K562 (cell line): ENCODE measurements around the gene UFC1. TPM values are rescaled to one million over a fixed set of nuclear protein-coding genes. Genes with fewer than 3 reads are reported as not detected.
A peak's percentile ranks its signal among the peaks of the same experiment; 100 is the strongest.

Experiments
- AFF4 ChIP-seq: sonication (generic); formaldehyde crosslinking; IDR thresholded peaks from 2 replicates; pipeline ENCODE4 v1.8.0; 2023; ENCODE audit warnings: mild to moderate bottlenecking, missing genetic modification reagents
- ARID1B ChIP-seq: fragments of 450-650 bp; IDR thresholded peaks from 2 replicates; pipeline ENCODE4 v1.6.1; 2016; ENCODE audit warnings: antibody characterized with exemption, mild to moderate bottlenecking, inconsistent platforms
- DLX4 ChIP-seq: fragments of 250-450 bp; sonication (Bioruptor Pico); IDR thresholded peaks from 2 replicates; pipeline ENCODE4 v1.6.1; 2021; ENCODE audit warnings: mild to moderate bottlenecking
- KLF6 ChIP-seq: fragments of 250-450 bp; sonication (Bioruptor Pico); IDR thresholded peaks from 2 replicates; pipeline ENCODE4 v1.4.0; 2020; ENCODE audit warnings: mild to moderate bottlenecking, moderate library complexity, borderline replicate concordance
- MAZ ChIP-seq, 2 experiments: fragments of 450-650 bp in 1 of 2; sonication (generic) in 1 of 2; formaldehyde crosslinking; IDR thresholded peaks in 1 of 2; conservative IDR thresholded peaks in 1 of 2; 2 replicates each; pipeline versions ENCODE4 v1.4.0 to v1.5.0; 2020; ENCODE audit warnings: mild to moderate bottlenecking in 1 of 2, missing genetic modification reagents in 1 of 2
- MYBL2 ChIP-seq, 2 experiments: fragments of 450-650 bp in 1 of 2; sonication (generic) in 1 of 2; formaldehyde crosslinking in 1 of 2; IDR thresholded peaks; 2 replicates each; pipeline versions ENCODE4 v1.6.1 to v1.8.1; 2017 to 2022; ENCODE audit warnings: borderline replicate concordance in 1 of 2, inconsistent platforms in 1 of 2, low read depth in 1 of 2, mild to moderate bottlenecking in 1 of 2, missing genetic modification reagents in 1 of 2, moderate library complexity in 1 of 2
- RBM39 ChIP-seq: fragments of 200-400 bp; formaldehyde crosslinking; optimal IDR thresholded peaks from 2 replicates; pipeline ENCODE3; 2018; ENCODE audit warnings: low read depth, low read length
- SOX6 ChIP-seq: fragments of 450-650 bp; IDR thresholded peaks from 2 replicates; pipeline ENCODE4 v1.6.1; 2014; ENCODE audit warnings: mild to moderate bottlenecking
- TOE1 ChIP-seq, 2 experiments: fragments of 450-650 bp in 1 of 2; sonication (generic) in 1 of 2; formaldehyde crosslinking in 1 of 2; IDR thresholded peaks; 2 replicates each; pipeline versions ENCODE4 v1.7.1 to v1.8.0; 2016 to 2022; ENCODE audit warnings: borderline replicate concordance in 2 of 2, mild to moderate bottlenecking in 2 of 2, antibody characterized with exemption in 1 of 2, inconsistent platforms in 1 of 2, low read depth in 1 of 2, missing genetic modification reagents in 1 of 2, moderate library complexity in 1 of 2
- ZEB2 ChIP-seq: fragments of 450-650 bp; IDR thresholded peaks from 2 replicates; pipeline ENCODE4 v1.6.1; 2016
- ZNF239 ChIP-seq: fragments of 250-450 bp; sonication (Bioruptor Pico); IDR thresholded peaks from 2 replicates; pipeline ENCODE4 v1.4.0; 2020; ENCODE audit warnings: mild to moderate bottlenecking
- polyA plus RNA-seq, 8 experiments: library from polyadenylated mRNA; depleted of rRNA in 4 of 8; stranded (reverse) in 5 of 8; unstranded in 3 of 8; fragments of >200 nt; fragmentation: Nextera tagmentation in 2 of 8; fragmentation: Illumina TruSeq in 1 of 8; extraction: Ambion mirVana in 2 of 8; extraction: Trizol in 1 of 8; gene quantifications; 2 replicates each; pipeline versions ENCODE4 v1.2.1 to v1.2.3, GENCODE V29; 2011 to 2014; ENCODE audit warnings: inconsistent platforms in 1 of 8, missing spikeins in 1 of 8
- total RNA-seq, 7 experiments: library from RNA; depleted of rRNA in 6 of 7; stranded (reverse); fragments of >200 nt in 6 of 7; fragmentation: Illumina TruSeq in 2 of 7; extraction: Trizol in 2 of 7; gene quantifications; 2 replicates each; pipeline versions ENCODE4 v1.2.1 to v1.2.3, GENCODE V29; 2011 to 2021; ENCODE audit warnings: low replicate concordance in 1 of 7
- TF ChIP-seq, protein P1 (sequence below), 2 experiments: fragments of 450-650 bp in 1 of 2; sonication (generic) in 1 of 2; formaldehyde crosslinking in 1 of 2; IDR thresholded peaks; 2 replicates each; pipeline versions ENCODE4 v1.7.1 to v1.9.0; 2016 to 2022; ENCODE audit warnings: inconsistent platforms in 1 of 2, mild to moderate bottlenecking in 1 of 2, missing genetic modification reagents in 1 of 2

Gene UFC1
- total and polyA plus RNA-seq, 9 of the 15 experiments (the other 6 are each of a cell fraction or from before 2014, with no cell fraction given) = 92.8 to 220 (median 161) TPM

DNA sequence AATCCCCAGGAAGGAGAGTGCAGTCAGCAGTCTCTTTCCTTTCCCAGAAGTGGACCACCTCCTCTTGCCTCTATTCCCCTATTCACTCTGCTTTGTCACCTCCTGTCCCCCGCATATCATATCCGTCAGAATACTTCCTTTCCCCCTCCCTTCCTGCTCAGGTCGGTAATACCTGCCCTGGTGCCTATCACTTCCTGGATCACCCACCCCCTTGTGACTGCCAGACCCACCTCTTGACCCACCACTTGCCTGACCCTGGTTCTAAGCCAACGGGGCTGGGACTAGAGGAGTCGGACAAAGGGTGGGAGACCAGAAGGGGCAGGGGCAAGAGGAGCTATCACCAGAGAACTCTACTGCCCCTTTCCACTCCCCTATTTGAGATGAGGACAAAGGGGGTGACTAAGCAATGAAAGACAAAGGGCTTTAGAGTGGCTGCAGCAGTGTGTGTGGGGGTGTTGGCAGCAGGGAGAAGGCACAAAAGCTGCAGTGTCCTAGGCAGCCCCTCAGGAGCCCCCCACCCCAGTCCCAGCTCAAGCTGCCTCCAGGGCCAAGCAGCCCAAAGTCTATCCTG lies 46.7 kb downstream of the UFC1 start (continued):
- TF ChIP-seq ARID1B (peak; percentile 45), SOX6 (peak; percentile 72), ZNF239 (CRISPR knock-in tag) (0 out of 2 replicates have a peak, but pooled peaks have one; percentile 0), MAZ (CRISPR knock-in tag; conservative IDR thresholded peaks at IDR 0.05 in 1 of 2, IDR thresholded peaks at IDR 0.05 in 1 of 2) (0 out of 4 replicates have a peak, but pooled peaks of 1 of the 2 experiments have one; percentile 0), ZEB2 (peak; percentile 49; the same call in 1 of the 2 replicates), KLF6 (CRISPR knock-in tag) (no peak), DLX4 (CRISPR knock-in tag) (no peak), AFF4 (CRISPR knock-in tag) (no peak), RBM39 (peak; percentile 25), TOE1 (IDR thresholded peaks at IDR 0.05; ENCODE audit: borderline replicate concordance) (no peak), TOE1 (CRISPR knock-in tag; IDR thresholded peaks at IDR 0.05; ENCODE audit: borderline replicate concordance, low read depth) (0 out of 2 replicates have a peak, but pooled peaks have one; percentile 43), MYBL2 (IDR thresholded peaks at IDR 0.05; ENCODE audit: low read depth) (no peak), MYBL2 (CRISPR knock-in tag; IDR thresholded peaks at IDR 0.05; ENCODE audit: borderline replicate concordance) (no peak)
- TF ChIP-seq, protein P1, sequence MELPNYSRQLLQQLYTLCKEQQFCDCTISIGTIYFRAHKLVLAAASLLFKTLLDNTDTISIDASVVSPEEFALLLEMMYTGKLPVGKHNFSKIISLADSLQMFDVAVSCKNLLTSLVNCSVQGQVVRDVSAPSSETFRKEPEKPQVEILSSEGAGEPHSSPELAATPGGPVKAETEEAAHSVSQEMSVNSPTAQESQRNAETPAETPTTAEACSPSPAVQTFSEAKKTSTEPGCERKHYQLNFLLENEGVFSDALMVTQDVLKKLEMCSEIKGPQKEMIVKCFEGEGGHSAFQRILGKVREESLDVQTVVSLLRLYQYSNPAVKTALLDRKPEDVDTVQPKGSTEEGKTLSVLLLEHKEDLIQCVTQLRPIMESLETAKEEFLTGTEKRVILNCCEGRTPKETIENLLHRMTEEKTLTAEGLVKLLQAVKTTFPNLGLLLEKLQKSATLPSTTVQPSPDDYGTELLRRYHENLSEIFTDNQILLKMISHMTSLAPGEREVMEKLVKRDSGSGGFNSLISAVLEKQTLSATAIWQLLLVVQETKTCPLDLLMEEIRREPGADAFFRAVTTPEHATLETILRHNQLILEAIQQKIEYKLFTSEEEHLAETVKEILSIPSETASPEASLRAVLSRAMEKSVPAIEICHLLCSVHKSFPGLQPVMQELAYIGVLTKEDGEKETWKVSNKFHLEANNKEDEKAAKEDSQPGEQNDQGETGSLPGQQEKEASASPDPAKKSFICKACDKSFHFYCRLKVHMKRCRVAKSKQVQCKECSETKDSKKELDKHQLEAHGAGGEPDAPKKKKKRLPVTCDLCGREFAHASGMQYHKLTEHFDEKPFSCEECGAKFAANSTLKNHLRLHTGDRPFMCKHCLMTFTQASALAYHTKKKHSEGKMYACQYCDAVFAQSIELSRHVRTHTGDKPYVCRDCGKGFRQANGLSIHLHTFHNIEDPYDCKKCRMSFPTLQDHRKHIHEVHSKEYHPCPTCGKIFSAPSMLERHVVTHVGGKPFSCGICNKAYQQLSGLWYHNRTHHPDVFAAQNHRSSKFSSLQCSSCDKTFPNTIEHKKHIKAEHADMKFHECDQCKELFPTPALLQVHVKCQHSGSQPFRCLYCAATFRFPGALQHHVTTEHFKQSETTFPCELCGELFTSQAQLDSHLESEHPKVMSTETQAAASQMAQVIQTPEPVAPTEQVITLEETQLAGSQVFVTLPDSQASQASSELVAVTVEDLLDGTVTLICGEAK (IDR thresholded peaks at IDR 0.05) = peak; percentile 67
- TF ChIP-seq, protein P1 (CRISPR knock-in tag; IDR thresholded peaks at IDR 0.05) = no peak
